GM12891 (cell line): ENCODE measurements around the gene NT5M.

ENCODE experiments used
- POLR2A ChIP-seq: IDR thresholded peaks from 2 replicates; pipeline ENCODE4 v1.6.1; 2011; ENCODE audit warnings: low read depth, low read length, control low read depth
- TAF1 ChIP-seq: IDR thresholded peaks from 2 replicates; pipeline ENCODE4 v1.6.1; 2011; ENCODE audit warnings: low read depth, low read length, control low read depth

- TF ChIP-seq POLR2A (no peak), TAF1 (no peak)
These were observed 10.3 kb downstream of the NT5M start for GRCh38 chr17:17313350-17313991.
